Measurements from ENCODE around the gene MRPS27.

MRPS27 gene

DNA sequence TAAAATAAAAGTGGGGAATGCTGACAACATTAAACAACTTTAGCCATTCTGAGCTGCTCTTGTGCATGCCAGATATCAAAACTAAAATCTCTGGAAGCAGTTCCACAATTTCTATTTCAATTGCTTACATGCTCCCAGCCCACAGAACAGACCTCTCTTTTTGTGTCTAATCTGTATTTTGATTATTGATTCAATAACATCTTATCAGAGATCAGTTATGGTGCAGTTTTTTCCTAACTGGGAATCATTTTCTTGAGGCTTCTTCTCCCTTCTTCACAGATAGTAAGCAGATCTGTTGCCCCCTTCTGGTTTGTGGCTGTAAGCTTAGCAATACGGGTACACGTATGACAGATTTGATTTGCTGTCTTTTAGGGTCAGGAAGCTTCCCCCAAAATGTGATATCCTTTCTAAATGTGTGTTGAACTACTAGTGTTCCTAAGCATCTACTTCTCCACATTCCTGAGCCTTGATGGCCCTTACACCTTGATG lies 39.4 kb downstream of the MRPS27 start:
- Histone ChIP-seq H3K4me1 (ENCODE audit: control insufficient read depth in 2 of 2, insufficient read depth in 1 of 2, low read depth in 1 of 2, low read length in 2 of 2) (no peaks in the 10 kb centered on the region), H3K36me3 (replicated peaks in 1 of 2; ENCODE audit: control insufficient read depth in 2 of 2, insufficient read depth in 2 of 2, low read length in 2 of 2) (peaks cover 0 to 29% of the 10 kb centered on the region in 2 donors), H2AK5ac (ENCODE audit: low read depth, low read length) (no peak overlapping the region), H3K27me3 (ENCODE audit: control insufficient read depth in 3 of 3, insufficient read depth in 3 of 3, low read depth in 1 of 3, low read length in 3 of 3) (no peaks in the 10 kb centered on the region), H3K23ac (ENCODE audit: low read depth, low read length, poor library complexity) (no peak overlapping the region), H3K4me3 (ENCODE audit: low read length in 2 of 2) (no peak overlapping the region), H3K14ac (ENCODE audit: low read length) (no peak overlapping the region), H4K8ac (ENCODE audit: low read depth, low read length) (no peak overlapping the region), H2BK15ac (ENCODE audit: low read length) (no peak overlapping the region), H3K4ac (ENCODE audit: low read length) (no peak overlapping the region), H2AFZ (ENCODE audit: low read length) (no peak overlapping the region), H3K79me1 (ENCODE audit: low read depth, low read length) (no peaks in the 10 kb centered on the region), H2BK120ac (ENCODE audit: low read depth, low read length) (no peak overlapping the region), H2BK5ac (ENCODE audit: low read length) (no peak overlapping the region), H3K9me3 (replicated peaks in 1 of 2; ENCODE audit: control insufficient read depth in 2 of 2, insufficient read depth in 1 of 2, low read depth in 1 of 2, low read length in 2 of 2) (peaks cover 2 to 12% of the 10 kb centered on the region in 2 donors), H2BK12ac (ENCODE audit: low read length) (no peak overlapping the region), H3K18ac (ENCODE audit: low read length) (no peak overlapping the region), H3K9ac (ENCODE audit: low read depth, low read length, poor library complexity) (no peak overlapping the region), H3K27ac (replicated peaks; ENCODE audit: low read length) (no peak overlapping the region), H3K4me2 (ENCODE audit: insufficient read depth, low read length, poor library complexity, severe bottlenecking) (no peak overlapping the region), H4K91ac (ENCODE audit: low read depth, low read length, poor library complexity) (no peak overlapping the region)
- no peak for DNase-seq (ENCODE audit: low spot score)
- no CpG with 5 or more reads among the region's 2 CpGs for WGBS, 2 donors (ENCODE audit: extremely low coverage in 2 of 2, insufficient read length in 2 of 2, insufficient replicate concordance in 1 of 2)

DNA sequence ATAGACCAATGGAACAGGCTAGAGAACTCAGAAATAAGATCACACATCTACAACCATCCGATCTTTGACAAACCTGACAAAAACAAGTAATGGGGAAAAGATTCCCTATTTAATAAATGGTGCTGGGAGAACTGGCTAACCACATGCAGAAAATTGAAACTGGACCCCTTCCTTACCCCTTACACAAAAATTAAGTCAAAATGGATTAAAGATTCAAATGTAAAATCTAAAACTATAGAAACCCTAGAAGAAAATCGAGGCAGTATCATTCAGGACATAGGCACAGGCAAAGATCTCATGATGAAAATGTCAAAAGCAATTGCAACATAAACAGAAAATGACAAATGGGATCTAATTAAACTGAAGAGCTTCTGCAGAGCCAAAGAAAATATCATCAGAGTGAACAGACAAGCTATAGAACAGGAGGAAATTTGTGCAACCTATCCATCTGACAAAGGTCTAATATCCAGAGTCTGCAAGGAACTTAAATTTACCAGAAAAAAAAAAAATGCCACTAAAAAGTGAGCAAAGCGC lies 43.8 kb downstream of the MRPS27 start:
- no peak overlapping the region for H3K4me3 ChIP-seq (ENCODE audit: low read length in 2 of 2)
- H3K9ac ChIP-seq (ENCODE audit: low read depth, low read length, poor library complexity) = no peak overlapping the region
- no peak overlapping the region for H2AFZ ChIP-seq (ENCODE audit: low read length)
- peaks cover 2 to 19% of the 10 kb centered on the region in 2 donors for H3K9me3 ChIP-seq (replicated peaks in 1 of 2; ENCODE audit: control insufficient read depth in 2 of 2, insufficient read depth in 1 of 2, low read depth in 1 of 2, low read length in 2 of 2)
- no peak overlapping the region for H3K23ac ChIP-seq (ENCODE audit: low read depth, low read length, poor library complexity)
- H3K27ac ChIP-seq (replicated peaks; ENCODE audit: low read length) = no peak overlapping the region
- H2BK5ac ChIP-seq (ENCODE audit: low read length) = no peak overlapping the region
- no peak overlapping the region for H2BK12ac ChIP-seq (ENCODE audit: low read length)
- H2BK120ac ChIP-seq (ENCODE audit: low read depth, low read length) = no peak overlapping the region
- H2BK15ac ChIP-seq (ENCODE audit: low read length) = no peak overlapping the region
- H2AK5ac ChIP-seq (ENCODE audit: low read depth, low read length) = no peak overlapping the region
- H3K14ac ChIP-seq (ENCODE audit: low read length) = no peak overlapping the region
- peaks cover 2% of the 10 kb centered on the region for H3K79me1 ChIP-seq (ENCODE audit: low read depth, low read length)
- no peak overlapping the region for H3K18ac ChIP-seq (ENCODE audit: low read length)
- no peak overlapping the region for H3K4ac ChIP-seq (ENCODE audit: low read length)
- H3K4me1 ChIP-seq (ENCODE audit: control insufficient read depth in 2 of 2, insufficient read depth in 1 of 2, low read depth in 1 of 2, low read length in 2 of 2) = no peaks in the 10 kb centered on the region
- no peak overlapping the region for H3K4me2 ChIP-seq (ENCODE audit: insufficient read depth, low read length, poor library complexity, severe bottlenecking)
- no peaks in the 10 kb centered on the region for H3K27me3 ChIP-seq (ENCODE audit: control insufficient read depth in 3 of 3, insufficient read depth in 3 of 3, low read depth in 1 of 3, low read length in 3 of 3)
- H4K91ac ChIP-seq (ENCODE audit: low read depth, low read length, poor library complexity) = no peak overlapping the region
- peaks cover 2 to 27% of the 10 kb centered on the region in 2 donors for H3K36me3 ChIP-seq (replicated peaks in 1 of 2; ENCODE audit: control insufficient read depth in 2 of 2, insufficient read depth in 2 of 2, low read length in 2 of 2)
- no peak for DNase-seq (ENCODE audit: low spot score)
- WGBS, 2 donors (ENCODE audit: extremely low coverage in 2 of 2, insufficient read length in 2 of 2, insufficient replicate concordance in 1 of 2) = no CpG with 5 or more reads among the region's 3 CpGs
- H4K8ac ChIP-seq (ENCODE audit: low read depth, low read length) = no peak overlapping the region

DNA sequence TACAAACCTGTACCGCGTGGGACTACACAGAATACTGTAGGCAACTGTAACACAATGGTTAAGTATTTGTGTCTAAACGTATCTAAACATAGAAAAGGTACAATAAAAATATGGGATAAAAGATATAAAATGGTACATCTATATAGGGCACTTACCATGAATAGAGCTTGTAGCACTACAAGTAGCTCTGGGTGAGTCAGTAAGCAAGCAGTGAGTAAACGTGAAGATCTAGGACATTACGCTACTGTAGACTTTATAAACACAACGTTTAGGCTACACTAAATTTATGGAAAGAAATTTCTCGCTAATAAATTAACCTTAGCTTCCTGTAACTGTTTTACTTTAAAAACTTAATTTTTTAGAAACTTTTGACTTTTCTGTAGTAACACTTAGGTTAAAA lies 46.5 kb downstream of the MRPS27 start:
- Histone ChIP-seq H4K8ac (ENCODE audit: low read depth, low read length) (no peak overlapping the region), H3K27ac (replicated peaks; ENCODE audit: low read length) (no peak overlapping the region), H3K36me3 (replicated peaks in 1 of 2; ENCODE audit: control insufficient read depth in 2 of 2, insufficient read depth in 2 of 2, low read length in 2 of 2) (peaks cover 2 to 18% of the 10 kb centered on the region in 2 donors), H2BK120ac (ENCODE audit: low read depth, low read length) (no peak overlapping the region), H3K4me2 (ENCODE audit: insufficient read depth, low read length, poor library complexity, severe bottlenecking) (no peak overlapping the region), H2AK5ac (ENCODE audit: low read depth, low read length) (no peak overlapping the region), H2AFZ (ENCODE audit: low read length) (no peak overlapping the region), H3K18ac (ENCODE audit: low read length) (no peak overlapping the region), H3K9me3 (replicated peaks in 1 of 2; ENCODE audit: control insufficient read depth in 2 of 2, insufficient read depth in 1 of 2, low read depth in 1 of 2, low read length in 2 of 2) (peaks cover 2 to 28% of the 10 kb centered on the region in 2 donors), H3K9ac (ENCODE audit: low read depth, low read length, poor library complexity) (no peak overlapping the region), H3K79me1 (ENCODE audit: low read depth, low read length) (peaks cover 2% of the 10 kb centered on the region), H2BK5ac (ENCODE audit: low read length) (no peak overlapping the region), H4K91ac (ENCODE audit: low read depth, low read length, poor library complexity) (no peak overlapping the region), H2BK15ac (ENCODE audit: low read length) (no peak overlapping the region), H2BK12ac (ENCODE audit: low read length) (no peak overlapping the region), H3K4me3 (ENCODE audit: low read length in 2 of 2) (no peak overlapping the region), H3K14ac (ENCODE audit: low read length) (no peak overlapping the region), H3K4me1 (ENCODE audit: control insufficient read depth in 2 of 2, insufficient read depth in 1 of 2, low read depth in 1 of 2, low read length in 2 of 2) (no peaks in the 10 kb centered on the region), H3K23ac (ENCODE audit: low read depth, low read length, poor library complexity) (no peak overlapping the region), H3K4ac (ENCODE audit: low read length) (no peak overlapping the region), H3K27me3 (ENCODE audit: control insufficient read depth in 3 of 3, insufficient read depth in 3 of 3, low read depth in 1 of 3, low read length in 3 of 3) (no peaks in the 10 kb centered on the region)
- WGBS, 2 donors (ENCODE audit: extremely low coverage in 2 of 2, insufficient read length in 2 of 2, insufficient replicate concordance in 1 of 2) = no CpG with 5 or more reads among the region's 7 CpGs
- DNase-seq (ENCODE audit: low spot score) = no peak

DNA sequence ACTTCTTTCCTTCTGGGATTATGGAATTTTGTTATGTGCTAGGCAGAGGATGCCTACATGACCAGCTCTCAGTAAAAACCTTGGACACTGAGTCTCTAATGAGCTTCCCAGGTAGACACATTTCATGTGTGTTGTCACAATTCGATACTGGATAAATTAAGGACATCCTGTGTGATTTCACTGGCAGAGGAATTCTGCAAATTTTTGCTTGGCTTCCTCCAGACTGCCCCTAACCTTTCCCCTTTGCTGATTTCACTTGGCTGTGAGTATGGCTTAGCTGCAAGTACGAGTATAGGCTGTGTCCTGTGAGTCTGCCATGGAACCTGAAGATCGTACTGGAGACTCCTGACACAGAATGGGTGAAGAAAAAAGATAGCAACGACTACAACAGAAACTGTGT lies 47.6 kb downstream of the MRPS27 start:
- no peak overlapping the region for H2BK12ac ChIP-seq (ENCODE audit: low read length)
- H3K27ac ChIP-seq (replicated peaks; ENCODE audit: low read length) = no peak overlapping the region
- H3K9ac ChIP-seq (ENCODE audit: low read depth, low read length, poor library complexity) = no peak overlapping the region
- H3K4me1 ChIP-seq (ENCODE audit: control insufficient read depth in 2 of 2, insufficient read depth in 1 of 2, low read depth in 1 of 2, low read length in 2 of 2) = no peaks in the 10 kb centered on the region
- no peak for DNase-seq (ENCODE audit: low spot score)
- no peak overlapping the region for H4K8ac ChIP-seq (ENCODE audit: low read depth, low read length)
- H4K91ac ChIP-seq (ENCODE audit: low read depth, low read length, poor library complexity) = no peak overlapping the region
- H3K36me3 ChIP-seq (replicated peaks in 1 of 2; ENCODE audit: control insufficient read depth in 2 of 2, insufficient read depth in 2 of 2, low read length in 2 of 2) = peaks cover 2 to 11% of the 10 kb centered on the region in 2 donors
- no peaks in the 10 kb centered on the region for H3K27me3 ChIP-seq (ENCODE audit: control insufficient read depth in 3 of 3, insufficient read depth in 3 of 3, low read depth in 1 of 3, low read length in 3 of 3)
- H2BK120ac ChIP-seq (ENCODE audit: low read depth, low read length) = no peak overlapping the region
- no peak overlapping the region for H2AK5ac ChIP-seq (ENCODE audit: low read depth, low read length)
- no peak overlapping the region for H3K4me3 ChIP-seq (ENCODE audit: low read length in 2 of 2)
- no peak overlapping the region for H3K14ac ChIP-seq (ENCODE audit: low read length)
- H3K9me3 ChIP-seq (replicated peaks in 1 of 2; ENCODE audit: control insufficient read depth in 2 of 2, insufficient read depth in 1 of 2, low read depth in 1 of 2, low read length in 2 of 2) = peaks cover 0 to 21% of the 10 kb centered on the region in 2 donors
- no peak overlapping the region for H3K4me2 ChIP-seq (ENCODE audit: insufficient read depth, low read length, poor library complexity, severe bottlenecking)
- no peak overlapping the region for H2BK15ac ChIP-seq (ENCODE audit: low read length)
- H3K4ac ChIP-seq (ENCODE audit: low read length) = no peak overlapping the region
- H2AFZ ChIP-seq (ENCODE audit: low read length) = no peak overlapping the region
- peaks cover 2% of the 10 kb centered on the region for H3K79me1 ChIP-seq (ENCODE audit: low read depth, low read length)
- no peak overlapping the region for H3K23ac ChIP-seq (ENCODE audit: low read depth, low read length, poor library complexity)
- no peak overlapping the region for H3K18ac ChIP-seq (ENCODE audit: low read length)
- no peak overlapping the region for H2BK5ac ChIP-seq (ENCODE audit: low read length)
- WGBS, 2 donors (ENCODE audit: extremely low coverage in 2 of 2, insufficient read length in 2 of 2, insufficient replicate concordance in 1 of 2) = no CpG with 5 or more reads among the region's 4 CpGs
